Activated T-cell treated with anti-CD3 and anti-CD28 coated beads for 48 hours (primary cell): Measurements from ENCODE around the gene CD81.
"Not testable (repeated sequence)": the region's sequence is repeated elsewhere in the genome, so short reads cannot be mapped to it uniquely, and the experiment has no call there.

Experiments used
- DNase-seq: peaks from one replicate; pipeline ENCODE4 v3.0.0-alpha.2; 2020; ENCODE audit warnings: low read depth

The CD81 gene

GRCh38 chr11:2376751-2377451, at the start of gene CD81:
TSS of gene CD81 (plus strand) at chr11:2377310. CDS start at chr11:2377550, 240 bp downstream.
- DNase-seq, result peak; percentile 58

GRCh38 chr11:2328021-2328420, 49.1 kb upstream of the CD81 start:
- no peak for DNase-seq

- no peak for DNase-seq
These were observed 48.3 kb upstream of the CD81 start for GRCh38 chr11:2328656-2329354.

GRCh38 chr11:2329551-2329950, 47.6 kb upstream of the CD81 start:
- DNase-seq, result no peak

GRCh38 chr11:2330696-2331095, 46.4 kb upstream of the CD81 start:
- DNase-seq, result no peak

GRCh38 chr11:2331404-2331803, 45.7 kb upstream of the CD81 start:
- DNase-seq, result no peak

GRCh38 chr11:2332569-2332968, 44.5 kb upstream of the CD81 start:
- DNase-seq, result not testable (repeated sequence)

GRCh38 chr11:2333486-2334205, 43.5 kb upstream of the CD81 start:
- not testable (repeated sequence) for DNase-seq

- not testable (repeated sequence) for DNase-seq
These were observed 41.8 kb upstream of the CD81 start for GRCh38 chr11:2335286-2335685.

GRCh38 chr11:2338760-2339159, 38.4 kb upstream of the CD81 start:
- not testable (repeated sequence) for DNase-seq

GRCh38 chr11:2342557-2342956, 34.6 kb upstream of the CD81 start:
- DNase-seq, result no peak

- DNase-seq, result no peak
These were observed 34.1 kb upstream of the CD81 start for GRCh38 chr11:2342981-2343380.

GRCh38 chr11:2343502-2343901, 33.6 kb upstream of the CD81 start:
- no peak for DNase-seq

- no peak for DNase-seq
These were observed 32.1 kb upstream of the CD81 start for GRCh38 chr11:2345050-2345449.

- DNase-seq, result no peak
These were observed 31.1 kb upstream of the CD81 start for GRCh38 chr11:2346014-2346413.

GRCh38 chr11:2346586-2347307, 30.4 kb upstream of the CD81 start:
- DNase-seq, result no peak

- no peak for DNase-seq
These were observed 29.7 kb upstream of the CD81 start for GRCh38 chr11:2347308-2347830.

- no peak for DNase-seq
These were observed 28.1 kb upstream of the CD81 start for GRCh38 chr11:2348986-2349385.

- DNase-seq, result no peak
These were observed 25.4 kb upstream of the CD81 start for GRCh38 chr11:2351701-2352100.

- DNase-seq, result no peak
These were observed 24.7 kb upstream of the CD81 start for GRCh38 chr11:2352420-2352819.

GRCh38 chr11:2355000-2355644, 22.0 kb upstream of the CD81 start:
- no peak for DNase-seq

GRCh38 chr11:2357246-2357645, 19.9 kb upstream of the CD81 start:
- no peak for DNase-seq
